Stomach (tissue), 9 donors: ENCODE measurements around the gene DRC3. TPM values are rescaled to one million over a fixed set of nuclear protein-coding genes. Genes with fewer than 3 reads are reported as not detected.

Experiments
- DNase-seq, 2 donors: peaks; one replicate each; pipeline versions ENCODE4 v3.0.0 to v3.0.0-alpha.2; 2013 to 2019
- H3K27ac ChIP-seq, 5 donors: fragments of 200-600 bp in 4 of 5; sonication (generic) in 4 of 5; one replicate each; pipeline ENCODE4 v1.5.1; 2013 to 2019; ENCODE audit warnings: mild to moderate bottlenecking in 1 of 5, moderate library complexity in 1 of 5
- H3K27me3 ChIP-seq, 3 donors: fragments of 200-600 bp; sonication (generic); one replicate each; pipeline ENCODE4 v1.5.1; 2017 to 2019; ENCODE audit warnings: mixed run types in 1 of 3
- H3K36me3 ChIP-seq, 4 donors: fragments of 200-600 bp; sonication (generic); 1 replicate in 3 of 4; 2 replicates in 1 of 4; pipeline ENCODE4 v1.5.1; 2016 to 2019
- H3K4me1 ChIP-seq, 4 donors: fragments of 200-600 bp; sonication (generic); one replicate each; pipeline ENCODE4 v1.5.1; 2016 to 2019
- H3K4me3 ChIP-seq, 4 donors: fragments of 200-600 bp; sonication (generic) in 3 of 4; one replicate each; pipeline ENCODE4 v1.5.1; 2016 to 2019; ENCODE audit warnings: mild to moderate bottlenecking in 1 of 4
- H3K9me3 ChIP-seq, 4 donors: fragments of 200-600 bp; sonication (generic); one replicate each; pipeline ENCODE4 v1.5.1; 2016 to 2019
- EP300 ChIP-seq: sonication (generic); formaldehyde crosslinking; IDR thresholded peaks from one replicate; pipeline ENCODE4 v1.6.1; 2017; ENCODE audit warnings: antibody characterized with exemption
- POLR2A ChIP-seq, 4 donors: fragments of 450-650 bp; IDR thresholded peaks; one replicate each; pipeline ENCODE4 v1.6.1; 2016; ENCODE audit warnings: antibody characterized with exemption in 4 of 4, control low read depth in 2 of 4, mild to moderate bottlenecking in 1 of 4, moderate library complexity in 1 of 4
- POLR2AphosphoS5 ChIP-seq, 3 donors: sonication (generic); formaldehyde crosslinking; IDR thresholded peaks; one replicate each; pipeline ENCODE4 v1.6.1; 2016; ENCODE audit warnings: antibody characterized with exemption in 3 of 3
- WGBS, 5 donors: extraction: QIAGEN DNeasy Blood & Tissue Kit in 3 of 5; methylation state at CpG; one replicate each; pipeline versions ENCODE4 v1.1.5 to v1.1.7; 2013 to 2018; 5-methylcytosine and 5-hydroxymethylcytosine counted together
- intact Hi-C: fragments of 100-400 bp; cut with DNase I; formaldehyde crosslinking; loops from one replicate; pipeline ENCODE4 v1.15.1; 2023; ENCODE audit warnings: low total_unique reads
- polyA plus RNA-seq, 3 donors: library from polyadenylated mRNA; stranded (reverse); fragments of 200-250 nt; gene quantifications; one replicate each; pipeline ENCODE4 v1.2.3, GENCODE V29; 2013
- total RNA-seq, 5 donors: library from RNA; depleted of rRNA; stranded (reverse); fragments of >200 nt; gene quantifications; one replicate each; pipeline versions ENCODE4 v1.1.0 to v1.2.3, GENCODE V29; 2014 to 2016
- TF ChIP-seq, protein P1 (sequence below), 7 experiments: fragments of 450-650 bp in 4 of 7; fragments of 200-600 bp in 3 of 7; sonication (generic) in 3 of 7; IDR thresholded peaks; one replicate each; pipeline ENCODE4 v1.5.1; 2016 to 2019; ENCODE audit warnings: antibody characterized with exemption in 7 of 7, control low read depth in 2 of 7, mild to moderate bottlenecking in 1 of 7
- donor health status: healthy with polysubstance abuse.
- donor health status: Bipolar disorder and iron deficiency.
- donor health status: healthy.

The DRC3 gene
- total and polyA plus RNA-seq, 8 donors, result 1.1 to 16.5 (median 1.7) TPM; not detected in 1

GRCh38 chr17:18025945-18026776, 53.5 kb downstream of the DRC3 start:
- Histone ChIP-seq H3K9me3 (no peaks in the 10 kb centered on the region), H3K27me3 (no peaks in the 10 kb centered on the region), H3K36me3 (peaks cover 4 to 57% (median 48%) of the 10 kb centered on the region in 4 donors), H3K27ac (no peak overlapping the region), H3K4me1 (peaks cover 0 to 8% (median 0%) of the 10 kb centered on the region in 4 donors), H3K4me3 (no peak overlapping the region)
- peak in 1 of 2 donors; percentile 45 for DNase-seq
- no peak for TF ChIP-seq POLR2AphosphoS5 (IDR thresholded peaks at IDR 0.05)
- TF ChIP-seq, protein P1, sequence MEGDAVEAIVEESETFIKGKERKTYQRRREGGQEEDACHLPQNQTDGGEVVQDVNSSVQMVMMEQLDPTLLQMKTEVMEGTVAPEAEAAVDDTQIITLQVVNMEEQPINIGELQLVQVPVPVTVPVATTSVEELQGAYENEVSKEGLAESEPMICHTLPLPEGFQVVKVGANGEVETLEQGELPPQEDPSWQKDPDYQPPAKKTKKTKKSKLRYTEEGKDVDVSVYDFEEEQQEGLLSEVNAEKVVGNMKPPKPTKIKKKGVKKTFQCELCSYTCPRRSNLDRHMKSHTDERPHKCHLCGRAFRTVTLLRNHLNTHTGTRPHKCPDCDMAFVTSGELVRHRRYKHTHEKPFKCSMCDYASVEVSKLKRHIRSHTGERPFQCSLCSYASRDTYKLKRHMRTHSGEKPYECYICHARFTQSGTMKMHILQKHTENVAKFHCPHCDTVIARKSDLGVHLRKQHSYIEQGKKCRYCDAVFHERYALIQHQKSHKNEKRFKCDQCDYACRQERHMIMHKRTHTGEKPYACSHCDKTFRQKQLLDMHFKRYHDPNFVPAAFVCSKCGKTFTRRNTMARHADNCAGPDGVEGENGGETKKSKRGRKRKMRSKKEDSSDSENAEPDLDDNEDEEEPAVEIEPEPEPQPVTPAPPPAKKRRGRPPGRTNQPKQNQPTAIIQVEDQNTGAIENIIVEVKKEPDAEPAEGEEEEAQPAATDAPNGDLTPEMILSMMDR (IDR thresholded peaks at IDR 0.05), result no peak
- TF ChIP-seq EP300, result no peak
- no peak for TF ChIP-seq POLR2A (IDR thresholded peaks at IDR 0.05)
- intact Hi-C loops, result no loop called here
- 60 to 79% (median 70%) methylated on average over 7 to 11 of the region's 11 CpGs for WGBS, 5 donors

GRCh38 chr17:18027280-18027679, 54.6 kb downstream of the DRC3 start:
- DNase-seq, result no peak
- WGBS, 5 donors, result 70 to 85% (median 83%) methylated on average over 6 of the region's 6 CpGs
- Histone ChIP-seq H3K27ac (no peak overlapping the region), H3K9me3 (no peaks in the 10 kb centered on the region), H3K4me3 (no peak overlapping the region), H3K27me3 (no peaks in the 10 kb centered on the region), H3K36me3 (peaks cover under 1 to 46% (median 39%) of the 10 kb centered on the region in 4 donors), H3K4me1 (peaks cover 0 to 8% (median 0%) of the 10 kb centered on the region in 4 donors)
- intact Hi-C loops, result no loop called here
- TF ChIP-seq EP300, result no peak

DNA sequence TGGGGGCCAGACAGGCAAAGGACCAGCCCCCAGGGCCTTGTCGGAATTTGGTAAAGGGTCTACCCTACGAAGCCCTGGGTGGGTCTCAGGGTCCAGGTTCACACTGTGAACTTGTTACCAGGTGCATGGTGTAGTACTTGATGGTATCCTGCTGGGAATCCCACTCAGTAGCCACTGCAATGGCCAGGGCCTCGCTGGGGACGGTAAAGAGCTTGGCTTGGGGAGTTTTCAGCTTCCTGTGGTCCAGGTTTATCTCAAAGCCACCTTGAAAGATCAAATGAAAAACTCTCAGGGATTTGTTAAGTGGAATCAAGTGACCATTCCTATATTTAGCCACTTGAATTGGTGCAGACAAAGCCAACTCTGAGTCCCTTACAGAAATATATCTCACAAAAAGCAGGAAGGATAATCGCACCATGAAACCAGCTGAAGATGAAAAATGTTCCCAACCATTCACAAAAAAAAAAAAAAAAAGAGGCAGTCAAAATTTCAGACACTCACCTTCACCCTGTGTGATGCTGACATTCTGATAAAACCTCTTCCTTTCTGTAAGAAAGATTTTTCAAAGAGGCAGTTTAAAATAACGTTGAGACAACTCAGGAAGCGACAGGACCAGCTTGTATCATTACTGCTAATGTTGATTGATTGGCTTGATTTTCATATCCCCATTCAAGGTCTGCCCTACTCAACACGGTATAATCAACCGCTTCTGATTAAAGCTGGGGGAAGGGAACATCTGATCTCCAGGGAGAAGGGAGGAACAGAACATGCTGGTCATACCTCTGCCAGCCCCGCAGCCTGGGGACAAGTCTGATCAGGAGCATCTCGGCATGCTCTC, 55.7 kb downstream of the DRC3 start:
- Histone ChIP-seq H3K4me3 (no peak overlapping the region), H3K36me3 (peaks cover 0 to 43% (median 38%) of the 10 kb centered on the region in 4 donors), H3K4me1 (peaks cover 0 to 13% (median 3%) of the 10 kb centered on the region in 4 donors), H3K27me3 (no peaks in the 10 kb centered on the region), H3K9me3 (no peaks in the 10 kb centered on the region), H3K27ac (no peak overlapping the region)
- intact Hi-C loops, result no loop called here
- 77 to 83% (median 80%) methylated on average over 9 to 11 of the region's 11 CpGs for WGBS, 5 donors
- no peak for TF ChIP-seq POLR2A (IDR thresholded peaks at IDR 0.05)
- no peak for TF ChIP-seq EP300
- TF ChIP-seq, protein P1 (IDR thresholded peaks at IDR 0.05), result no peak
- no peak for TF ChIP-seq POLR2AphosphoS5 (IDR thresholded peaks at IDR 0.05)
- no peak for DNase-seq

GRCh38 chr17:18028952-18029540, 56.4 kb downstream of the DRC3 start:
- WGBS, 5 donors, result 85 to 96% (median 90%) methylated on average over 8 of the region's 8 CpGs

More at GRCh38 chr17:18028952-18029540, 56.4 kb downstream of the DRC3 start:
- Histone ChIP-seq H3K9me3 (no peaks in the 10 kb centered on the region), H3K4me1 (peaks cover 0 to 18% (median 4%) of the 10 kb centered on the region in 4 donors), H3K27me3 (no peaks in the 10 kb centered on the region), H3K36me3 (peaks cover 0 to 36% (median 31%) of the 10 kb centered on the region in 4 donors), H3K4me3 (no peak overlapping the region), H3K27ac (no peak overlapping the region)
- intact Hi-C loops, result no loop called here
- no peak for DNase-seq
- TF ChIP-seq EP300, result no peak
- TF ChIP-seq, protein P1 (IDR thresholded peaks at IDR 0.05), result no peak
- no peak for TF ChIP-seq POLR2AphosphoS5 (IDR thresholded peaks at IDR 0.05)
- no peak for TF ChIP-seq POLR2A (IDR thresholded peaks at IDR 0.05)
